ENCODE measurements around the gene PRR19.
"Not testable (repeated sequence)": the region's sequence is repeated elsewhere in the genome, so short reads cannot be mapped to it uniquely, and the experiment has no call there.

Gene PRR19

DNA sequence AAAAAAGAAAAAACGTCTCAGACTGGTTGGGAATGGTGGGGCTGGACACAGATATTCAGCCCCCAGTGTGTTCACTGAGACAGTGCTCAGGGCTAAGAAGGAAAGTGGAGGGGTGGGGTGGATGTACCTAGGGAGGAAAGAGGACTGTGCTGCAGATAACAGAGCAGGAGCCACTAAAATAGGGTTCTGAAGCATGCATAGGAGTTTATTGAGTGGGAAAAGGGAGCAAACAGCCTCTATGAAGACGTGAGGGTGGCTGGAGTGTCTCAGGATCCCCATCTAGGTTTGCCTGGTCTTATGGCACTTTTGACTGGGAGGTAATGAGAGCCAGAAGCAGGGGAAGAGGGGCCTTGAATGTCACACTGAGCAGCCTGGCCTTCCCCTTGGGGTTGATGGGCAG lies 26.9 kb downstream of the PRR19 start:
- DNase-seq (ENCODE audit: insufficient read length, low spot score), result no peak
- TF ChIP-seq, protein P1, sequence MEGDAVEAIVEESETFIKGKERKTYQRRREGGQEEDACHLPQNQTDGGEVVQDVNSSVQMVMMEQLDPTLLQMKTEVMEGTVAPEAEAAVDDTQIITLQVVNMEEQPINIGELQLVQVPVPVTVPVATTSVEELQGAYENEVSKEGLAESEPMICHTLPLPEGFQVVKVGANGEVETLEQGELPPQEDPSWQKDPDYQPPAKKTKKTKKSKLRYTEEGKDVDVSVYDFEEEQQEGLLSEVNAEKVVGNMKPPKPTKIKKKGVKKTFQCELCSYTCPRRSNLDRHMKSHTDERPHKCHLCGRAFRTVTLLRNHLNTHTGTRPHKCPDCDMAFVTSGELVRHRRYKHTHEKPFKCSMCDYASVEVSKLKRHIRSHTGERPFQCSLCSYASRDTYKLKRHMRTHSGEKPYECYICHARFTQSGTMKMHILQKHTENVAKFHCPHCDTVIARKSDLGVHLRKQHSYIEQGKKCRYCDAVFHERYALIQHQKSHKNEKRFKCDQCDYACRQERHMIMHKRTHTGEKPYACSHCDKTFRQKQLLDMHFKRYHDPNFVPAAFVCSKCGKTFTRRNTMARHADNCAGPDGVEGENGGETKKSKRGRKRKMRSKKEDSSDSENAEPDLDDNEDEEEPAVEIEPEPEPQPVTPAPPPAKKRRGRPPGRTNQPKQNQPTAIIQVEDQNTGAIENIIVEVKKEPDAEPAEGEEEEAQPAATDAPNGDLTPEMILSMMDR (IDR thresholded peaks at IDR 0.05; ENCODE audit: insufficient read depth, missing control alignments), result no peak
- FAIRE-seq, result no peak

DNA sequence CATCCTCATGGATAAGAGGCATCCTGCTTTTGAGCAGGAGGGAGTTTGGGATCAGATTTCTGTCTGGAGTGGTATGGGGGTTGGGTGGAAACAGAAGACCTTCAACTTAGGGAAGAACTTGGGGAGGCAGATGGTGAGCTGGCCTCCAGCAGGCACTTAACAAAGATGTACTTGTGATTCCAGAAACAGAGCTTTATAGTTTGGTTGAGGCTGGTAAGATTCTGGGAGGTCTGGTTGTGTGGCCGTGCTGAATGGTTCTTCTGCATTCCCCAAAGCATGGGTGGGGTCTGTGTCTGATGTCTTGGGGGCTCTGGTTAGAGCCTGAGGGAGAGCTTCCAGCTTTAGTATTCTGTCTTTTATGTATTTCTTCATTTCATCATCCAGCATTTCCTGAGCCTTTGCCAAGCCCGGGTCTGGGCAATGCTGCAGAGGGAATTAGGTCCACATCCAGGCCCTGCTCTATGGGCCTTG lies 28.3 kb downstream of the PRR19 start:
- TF ChIP-seq, protein P1 (IDR thresholded peaks at IDR 0.05; ENCODE audit: insufficient read depth, missing control alignments), result no peak
- no peak for DNase-seq (ENCODE audit: insufficient read length, low spot score)
- FAIRE-seq, result no peak

DNA sequence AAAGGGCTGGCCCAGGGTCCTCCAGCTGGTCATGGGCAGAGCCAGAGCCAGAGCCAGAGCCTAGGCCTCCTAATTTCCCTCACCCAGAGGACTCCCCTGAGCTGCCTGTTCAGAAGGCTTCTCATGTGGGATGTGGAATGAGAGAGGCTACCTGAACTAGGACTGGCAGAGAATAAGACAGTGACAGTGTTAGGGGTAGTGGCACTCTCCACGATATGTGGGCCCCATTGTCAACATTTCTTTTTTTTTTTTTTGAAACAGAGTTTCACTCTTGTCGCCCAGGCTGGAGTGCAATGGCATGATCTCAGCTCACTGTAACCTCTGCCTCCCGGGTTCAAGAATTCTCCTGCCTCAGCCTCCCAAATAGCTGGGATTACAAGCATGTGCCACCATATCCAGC lies 29.4 kb downstream of the PRR19 start:
- not testable (repeated sequence) for DNase-seq (ENCODE audit: insufficient read length, low spot score); FAIRE-seq

DNA sequence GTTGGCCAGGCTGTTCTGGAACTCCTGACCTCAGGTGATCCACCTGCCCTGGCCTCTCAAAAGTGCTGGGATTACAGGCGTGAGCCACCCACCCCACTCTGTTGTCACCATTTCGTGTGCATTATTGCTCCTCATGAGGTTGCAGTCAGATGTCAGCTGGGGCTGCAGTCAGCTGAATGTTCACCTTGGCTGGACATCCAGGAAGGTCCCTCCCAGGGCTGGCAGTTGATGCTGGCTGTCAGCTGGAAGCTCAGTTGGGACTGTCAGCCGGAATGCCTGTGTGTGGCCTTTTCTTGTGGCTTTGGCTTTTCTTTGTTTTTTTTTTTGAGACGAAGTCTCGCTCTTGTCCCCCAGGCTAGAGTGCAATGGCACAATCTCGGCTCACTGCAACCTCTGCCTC lies 30.1 kb downstream of the PRR19 start:
- no peak for DNase-seq (ENCODE audit: insufficient read length, low spot score)
- TF ChIP-seq, protein P1 (IDR thresholded peaks at IDR 0.05; ENCODE audit: insufficient read depth, missing control alignments), result no peak
- no peak for FAIRE-seq

DNA sequence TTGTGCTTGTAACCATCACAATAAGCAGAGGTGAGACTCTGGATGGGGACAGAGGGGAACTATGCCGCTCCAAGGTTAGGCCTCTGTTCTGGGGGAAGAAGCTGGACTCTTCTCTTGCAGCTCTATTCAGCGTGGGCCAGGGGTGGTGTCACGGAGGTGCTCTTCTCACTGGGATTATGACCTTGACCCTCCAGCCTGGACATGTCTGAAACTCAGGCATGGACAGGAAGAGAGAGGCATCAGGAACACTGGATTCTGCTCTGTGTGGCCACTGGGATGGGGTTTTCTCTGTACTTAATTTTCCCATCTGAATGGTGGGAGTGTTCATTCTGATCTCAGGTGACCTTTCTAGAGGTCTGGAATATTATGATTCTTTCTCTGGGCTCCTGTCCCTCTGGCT lies 31.1 kb downstream of the PRR19 start:
- no peak for FAIRE-seq
- TF ChIP-seq, protein P1 (IDR thresholded peaks at IDR 0.05; ENCODE audit: insufficient read depth, missing control alignments), result no peak
- DNase-seq (ENCODE audit: insufficient read length, low spot score), result no peak

DNA sequence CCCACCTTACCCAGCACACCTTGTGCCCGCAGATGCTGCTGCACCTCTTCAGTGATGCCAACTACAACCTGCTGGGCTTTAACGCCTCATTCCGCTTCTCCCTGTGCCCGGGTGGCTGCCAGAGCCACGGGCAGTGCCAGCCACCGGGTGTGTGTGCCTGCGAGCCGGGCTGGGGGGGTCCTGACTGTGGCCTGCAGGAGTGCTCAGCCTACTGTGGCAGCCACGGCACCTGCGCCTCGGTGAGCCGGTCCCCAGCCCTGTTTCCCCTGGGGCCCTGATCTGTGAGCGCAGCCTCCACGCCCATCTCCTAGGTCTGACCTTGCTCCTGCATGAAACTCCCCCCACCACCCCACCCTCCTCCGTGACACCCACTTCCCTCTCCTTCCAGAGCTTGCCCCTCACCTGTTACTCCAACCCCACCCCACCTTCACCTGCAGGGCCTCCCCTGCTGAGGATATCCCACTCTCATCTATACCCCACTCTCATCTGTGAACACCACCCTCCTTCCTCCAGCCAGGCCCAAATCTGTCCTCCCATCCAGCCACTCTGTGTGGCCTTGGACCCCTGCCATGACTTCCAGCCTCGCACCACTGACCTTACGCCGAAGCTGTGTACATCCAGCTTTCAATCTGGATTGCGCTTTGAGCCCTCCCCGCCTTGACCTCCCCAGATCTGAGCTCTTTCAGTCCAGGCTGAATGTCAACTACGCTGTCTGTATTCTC lies 32.2 kb downstream of the PRR19 start:
- no peak for DNase-seq (ENCODE audit: insufficient read length, low spot score)
- FAIRE-seq, result no peak
- TF ChIP-seq, protein P1 (IDR thresholded peaks at IDR 0.05; ENCODE audit: insufficient read depth, missing control alignments), result no peak

DNA sequence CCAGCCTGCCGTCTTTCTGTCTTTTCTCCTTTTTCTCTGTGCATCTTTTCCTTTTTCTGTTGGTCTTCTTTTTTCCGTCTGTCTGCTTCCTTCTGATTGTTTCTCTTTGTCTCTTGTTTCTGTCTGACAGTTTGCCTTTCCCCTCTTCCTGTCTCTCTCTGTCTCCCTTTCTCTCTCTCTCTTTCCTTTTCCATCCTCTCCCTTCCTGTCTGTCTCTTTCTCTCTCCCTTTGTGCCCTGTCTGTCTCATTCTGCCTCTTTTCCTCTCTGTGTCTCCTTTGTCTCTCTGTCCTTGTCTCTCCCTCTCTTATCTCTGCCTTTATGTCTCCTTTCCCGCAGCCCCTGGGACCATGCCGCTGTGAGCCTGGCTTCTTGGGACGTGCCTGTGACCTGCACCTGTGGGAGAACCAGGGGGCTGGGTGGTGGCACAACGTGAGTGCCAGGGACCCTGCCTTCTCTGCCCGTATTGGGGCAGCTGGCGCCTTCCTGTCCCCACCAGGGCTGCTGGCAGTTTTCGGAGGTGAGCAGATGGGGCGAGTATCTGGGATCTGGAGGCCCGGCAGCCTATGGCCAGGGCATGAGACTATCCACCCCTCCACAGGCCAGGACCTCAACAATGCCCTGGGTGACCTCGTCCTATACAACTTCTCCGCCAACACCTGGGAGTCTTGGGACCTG lies 32.9 kb downstream of the PRR19 start:
- no peak for FAIRE-seq
- TF ChIP-seq, protein P1 (IDR thresholded peaks at IDR 0.05; ENCODE audit: insufficient read depth, missing control alignments), result no peak
- DNase-seq (ENCODE audit: insufficient read length, low spot score), result no peak

Data from D721Med (cell line).